HepG2 (cell line): ENCODE results near the gene MYL6B. TPM values are rescaled to one million over a fixed set of nuclear protein-coding genes. Genes with fewer than 3 reads are reported as not detected.

Source experiments
- HDAC2 ChIP-seq: sonication (generic); formaldehyde crosslinking; IDR thresholded peaks from 2 replicates; pipeline ENCODE4 v1.4.0; 2020; ENCODE audit warnings: missing genetic modification reagents
- MED1 ChIP-seq: sonication (generic); formaldehyde crosslinking; IDR thresholded peaks from 2 replicates; pipeline ENCODE4 v1.4.0; 2020; ENCODE audit warnings: missing genetic modification reagents
- PRDM15 ChIP-seq: sonication (generic); formaldehyde crosslinking; IDR thresholded peaks from 2 replicates; pipeline ENCODE4 v1.4.0; 2020; ENCODE audit warnings: missing genetic modification reagents
- RFXANK ChIP-seq: IDR thresholded peaks from 2 replicates; pipeline ENCODE4 v1.6.1; 2016
- SIX1 ChIP-seq: sonication (generic); formaldehyde crosslinking; IDR thresholded peaks from 2 replicates; pipeline ENCODE4 v1.4.0; 2020; ENCODE audit warnings: missing genetic modification reagents, borderline replicate concordance
- SNAPC2 ChIP-seq: sonication (generic); formaldehyde crosslinking; IDR thresholded peaks from 2 replicates; pipeline ENCODE4 v1.8.1; 2022; ENCODE audit warnings: mild to moderate bottlenecking, missing genetic modification reagents
- TERF1 ChIP-seq: sonication (generic); formaldehyde crosslinking; IDR thresholded peaks from 2 replicates; pipeline ENCODE4 v1.8.0; 2022; ENCODE audit warnings: mild to moderate bottlenecking, missing genetic modification reagents, moderate library complexity
- ZHX2 ChIP-seq, 2 experiments: sonication (generic) in 1 of 2; formaldehyde crosslinking in 1 of 2; IDR thresholded peaks; 2 replicates each; pipeline versions ENCODE4 v1.6.1 to v1.9.0; 2014 to 2022; ENCODE audit warnings: antibody characterized with exemption in 1 of 2, borderline replicate concordance in 1 of 2, inconsistent platforms in 1 of 2, low read depth in 1 of 2, missing genetic modification reagents in 1 of 2
- ZKSCAN8 ChIP-seq: IDR thresholded peaks from 2 replicates; pipeline ENCODE4 v1.6.1; 2016; ENCODE audit warnings: borderline replicate concordance, missing genetic modification reagents, missing compliant biosample characterization
- ZNF343 ChIP-seq: sonication (generic); formaldehyde crosslinking; IDR thresholded peaks from 2 replicates; pipeline ENCODE4 v1.4.0; 2020; ENCODE audit warnings: mild to moderate bottlenecking, missing genetic modification reagents
- ZNF570 ChIP-seq: sonication (generic); formaldehyde crosslinking; IDR thresholded peaks from 2 replicates; pipeline ENCODE4 v1.4.0; 2020; ENCODE audit warnings: mild to moderate bottlenecking, missing genetic modification reagents, borderline replicate concordance
- ZNF775 ChIP-seq: sonication (generic); formaldehyde crosslinking; IDR thresholded peaks from 2 replicates; pipeline ENCODE4 v1.4.0; 2020; ENCODE audit warnings: missing genetic modification reagents, mild to moderate bottlenecking, moderate library complexity, borderline replicate concordance
- polyA plus RNA-seq, 8 experiments: library from polyadenylated mRNA; depleted of rRNA in 3 of 8; stranded (reverse) in 7 of 8; unstranded in 1 of 8; fragments of >200 nt; fragmentation: Illumina TruSeq in 4 of 8; extraction: Trizol in 4 of 8; gene quantifications; 2 replicates each; pipeline versions ENCODE4 v1.2.1 to v1.2.3, GENCODE V29; 2011 to 2016; ENCODE audit warnings: low read depth in 4 of 8, missing spikeins in 1 of 8, mixed read lengths in 1 of 8; ENCODE audit not compliant: insufficient read depth in 1 of 8
- total RNA-seq, 5 experiments: library from RNA; depleted of rRNA; stranded (reverse); fragments of >200 nt; fragmentation: Illumina TruSeq; extraction: Trizol; gene quantifications; 2 replicates each; pipeline ENCODE4 v1.2.3, GENCODE V29; 2016; ENCODE audit warnings: low read depth in 1 of 5
- TF ChIP-seq, protein P1 (sequence below): sonication (generic); formaldehyde crosslinking; IDR thresholded peaks from 2 replicates; pipeline ENCODE4 v1.4.0; 2020; ENCODE audit warnings: mild to moderate bottlenecking, low read depth, missing genetic modification reagents

MYL6B gene
- total and polyA plus RNA-seq, 2 of the 13 experiments (the other 11 are each of a cell fraction or from before 2014, with no cell fraction given): 75.7 to 88.7 TPM

DNA sequence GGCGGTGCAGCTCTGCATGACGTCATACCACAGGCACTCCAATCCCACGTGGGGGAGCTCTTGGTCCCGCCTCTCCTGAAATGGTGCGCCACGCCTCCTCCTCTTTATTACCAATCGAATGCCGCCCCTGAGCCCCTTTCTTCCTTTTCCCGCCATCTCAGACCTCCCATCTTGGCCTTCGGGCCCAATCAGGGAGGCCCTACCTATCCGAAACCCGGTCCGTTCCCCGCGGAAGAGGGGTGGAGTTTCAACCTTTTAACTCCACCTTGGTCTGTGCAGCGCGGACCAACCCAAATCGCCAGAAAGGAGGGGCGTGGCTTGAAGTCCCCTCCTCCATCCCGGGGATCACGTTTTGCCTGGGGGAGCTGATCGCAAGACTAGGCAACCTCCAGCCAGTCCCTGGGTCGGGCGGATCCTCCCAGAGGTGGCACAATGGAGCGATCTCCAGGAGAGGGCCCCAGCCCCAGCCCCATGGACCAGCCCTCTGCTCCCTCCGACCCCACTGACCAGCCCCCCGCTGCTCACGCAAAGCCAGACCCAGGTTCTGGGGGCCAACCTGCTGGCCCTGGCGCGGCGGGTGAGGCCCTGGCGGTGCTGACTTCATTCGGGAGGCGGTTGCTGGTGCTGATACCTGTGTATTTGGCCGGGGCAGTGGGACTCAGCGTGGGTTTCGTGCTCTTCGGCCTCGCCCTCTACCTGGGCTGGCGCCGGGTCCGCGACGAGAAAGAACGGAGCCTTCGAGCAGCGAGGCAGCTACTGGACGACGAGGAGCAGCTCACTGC is 24.3 kb upstream of the MYL6B start, which contains the start of gene ESYT1 (continued):
- TF ChIP-seq HDAC2 (CRISPR knock-in tag): no peak
- no peak for TF ChIP-seq ZNF775
- no peak for TF ChIP-seq ZKSCAN8 (CRISPR knock-in tag)
- TF ChIP-seq RFXANK: no peak
- TF ChIP-seq MED1 (CRISPR knock-in tag): no peak; the same call in 1 of the 2 replicates
- no peak for TF ChIP-seq ZHX2 (IDR thresholded peaks at IDR 0.05; ENCODE audit: low read depth)
- 0 out of 2 replicates have a peak, but pooled peaks have one; percentile 12 for TF ChIP-seq ZHX2 (CRISPR knock-in tag; IDR thresholded peaks at IDR 0.05; ENCODE audit: borderline replicate concordance)
- no peak for TF ChIP-seq ZNF570 (CRISPR knock-in tag)
- TF ChIP-seq SNAPC2: no peak
- TF ChIP-seq PRDM15 (CRISPR knock-in tag): no peak
- no peak for TF ChIP-seq SIX1 (CRISPR knock-in tag)
- no peak for TF ChIP-seq ZNF343
- no peak for TF ChIP-seq TERF1 (CRISPR knock-in tag)
- TF ChIP-seq, protein P1, sequence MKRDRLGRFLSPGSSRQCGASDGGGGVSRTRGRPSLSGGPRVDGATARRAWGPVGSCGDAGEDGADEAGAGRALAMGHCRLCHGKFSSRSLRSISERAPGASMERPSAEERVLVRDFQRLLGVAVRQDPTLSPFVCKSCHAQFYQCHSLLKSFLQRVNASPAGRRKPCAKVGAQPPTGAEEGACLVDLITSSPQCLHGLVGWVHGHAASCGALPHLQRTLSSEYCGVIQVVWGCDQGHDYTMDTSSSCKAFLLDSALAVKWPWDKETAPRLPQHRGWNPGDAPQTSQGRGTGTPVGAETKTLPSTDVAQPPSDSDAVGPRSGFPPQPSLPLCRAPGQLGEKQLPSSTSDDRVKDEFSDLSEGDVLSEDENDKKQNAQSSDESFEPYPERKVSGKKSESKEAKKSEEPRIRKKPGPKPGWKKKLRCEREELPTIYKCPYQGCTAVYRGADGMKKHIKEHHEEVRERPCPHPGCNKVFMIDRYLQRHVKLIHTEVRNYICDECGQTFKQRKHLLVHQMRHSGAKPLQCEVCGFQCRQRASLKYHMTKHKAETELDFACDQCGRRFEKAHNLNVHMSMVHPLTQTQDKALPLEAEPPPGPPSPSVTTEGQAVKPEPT (CRISPR knock-in tag): 0 out of 2 replicates have a peak, but pooled peaks have one; percentile 37
